Fibroblast of lung (primary cell): Measurements from ENCODE around the gene ROR2.

Experiments used
- CTCF ChIP-seq, 2 donors: IDR thresholded peaks in 1 of 2; conservative IDR thresholded peaks in 1 of 2; 1 replicate in 1 of 2; 2 replicates in 1 of 2; pipeline ENCODE4 v1.5.1; 2011 to 2012; ENCODE audit warnings: low read length in 2 of 2, control low read depth in 1 of 2, inconsistent platforms in 1 of 2, low read depth in 1 of 2, mild to moderate bottlenecking in 1 of 2
- EZH2 ChIP-seq: IDR thresholded peaks from 2 replicates; pipeline ENCODE4 v1.5.1; 2012; ENCODE audit warnings: low read length, control low read depth, mild to moderate bottlenecking; ENCODE audit errors: missing control alignments

- TF ChIP-seq CTCF (conservative IDR thresholded peaks at IDR 0.05 in 1 of 2, IDR thresholded peaks at IDR 0.05 in 1 of 2; ENCODE audit: low read depth in 1 of 2, low read length in 2 of 2) = no peak
- no peak for TF ChIP-seq EZH2
Observed at GRCh38 chr9:91736311-91736710, 213.7 kb downstream of the ROR2 start.
